Testis (tissue), 3 donors: ENCODE measurements around the gene KYAT1. TPM values are rescaled to one million over a fixed set of nuclear protein-coding genes. Genes with fewer than 3 reads are reported as not detected.
A peak's percentile ranks its signal among the peaks of the same experiment; 100 is the strongest.

Source experiments
- DNase-seq: peaks from one replicate; pipeline ENCODE4 v3.0.0-alpha.2; 2019
- H3K27ac ChIP-seq, 2 donors: fragments of 200-600 bp; sonication (generic); one replicate each; pipeline ENCODE4 v1.5.1; 2019
- H3K27me3 ChIP-seq: fragments of 200-600 bp; sonication (generic); one replicate; pipeline ENCODE4 v1.5.1; 2019
- H3K36me3 ChIP-seq: fragments of 200-600 bp; sonication (generic); one replicate; pipeline ENCODE4 v1.5.1; 2017; ENCODE audit warnings: low read depth; ENCODE audit errors: missing control alignments
- H3K4me1 ChIP-seq: fragments of 200-600 bp; sonication (generic); one replicate; pipeline ENCODE4 v1.5.1; 2019
- H3K4me3 ChIP-seq, 2 donors: fragments of 200-600 bp; sonication (generic); one replicate each; pipeline ENCODE4 v1.5.1; 2017 to 2019
- H3K9me3 ChIP-seq: fragments of 200-600 bp; sonication (generic); one replicate; pipeline ENCODE4 v1.5.1; 2017
- POLR2A ChIP-seq: fragments of 450-650 bp; IDR thresholded peaks from one replicate; pipeline ENCODE4 v1.6.1; 2017; ENCODE audit warnings: antibody characterized with exemption, mild to moderate bottlenecking, moderate library complexity
- WGBS, 2 donors: methylation state at CpG; one replicate each; pipeline ENCODE4 v1.1.5; 2018; 5-methylcytosine and 5-hydroxymethylcytosine counted together
- intact Hi-C: fragments of 100-400 bp; cut with DNase I; formaldehyde crosslinking; loops from one replicate; pipeline ENCODE4 v1.15.1; 2023; ENCODE audit warnings: low total_unique reads
- polyA plus RNA-seq: library from polyadenylated mRNA; stranded (reverse); fragments of 350-450 nt; fragmentation: Illumina TruSeq; extraction: RNeasy Lipid Tissue Mini Kit (QIAGEN cat#74804); gene quantifications from one replicate; pipeline ENCODE4 v1.2.3, GENCODE V29; 2014; ENCODE audit warnings: low read depth, low replicate concordance; ENCODE audit not compliant: insufficient read depth
- total RNA-seq, 2 donors: library from RNA; depleted of rRNA; stranded (reverse); fragments of >200 nt; gene quantifications; one replicate each; pipeline ENCODE4 v1.2.3, GENCODE V29; 2016
- TF ChIP-seq, protein P1 (sequence below), 3 experiments: fragments of 450-650 bp in 2 of 3; fragments of 200-600 bp in 1 of 3; sonication (generic) in 1 of 3; IDR thresholded peaks; one replicate each; pipeline ENCODE4 v1.5.1; 2016 to 2019; ENCODE audit warnings: antibody characterized with exemption in 3 of 3, mild to moderate bottlenecking in 2 of 3, moderate library complexity in 1 of 3

Gene KYAT1
- total and polyA plus RNA-seq, 3 donors from 2014 or later, result 11.6 to 18.0 (median 14.0) TPM

DNA sequence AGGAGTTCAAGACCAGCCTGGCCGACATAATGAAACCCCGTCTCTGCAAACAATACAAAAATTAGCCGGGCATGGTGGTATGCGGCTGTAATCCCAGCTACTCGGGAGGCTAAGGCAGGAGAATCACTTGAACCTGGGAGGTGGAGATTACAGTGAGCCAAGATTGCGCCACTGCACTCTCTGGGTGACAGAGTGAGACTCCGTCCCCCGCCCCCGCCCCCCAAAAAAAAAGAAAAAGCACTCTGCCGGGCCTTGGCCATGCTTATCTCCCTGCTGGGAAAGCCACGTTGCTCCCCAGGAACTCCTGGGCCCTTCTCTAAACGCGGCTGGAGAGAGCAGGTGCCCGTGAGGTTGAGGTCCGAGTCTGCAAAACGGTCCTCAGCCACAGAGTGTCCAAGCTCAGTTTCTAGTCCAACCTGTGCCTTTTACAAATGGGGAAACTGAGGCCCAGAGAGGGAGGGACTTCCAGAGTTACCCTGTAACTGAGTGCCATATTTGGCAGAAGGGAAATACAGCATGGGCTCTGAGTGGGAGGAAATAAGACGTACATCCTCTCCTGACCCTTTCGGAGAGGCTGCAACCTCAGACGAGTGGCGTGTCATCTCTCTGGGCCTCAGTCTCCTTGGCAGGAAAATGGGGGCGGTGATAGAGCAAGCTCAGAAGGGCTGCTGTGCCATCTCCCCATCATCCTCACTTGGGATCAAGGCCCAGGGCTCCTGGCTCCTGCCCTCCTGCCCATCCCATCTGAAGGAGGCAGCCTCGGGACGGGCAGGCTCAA, 32.4 kb upstream of the KYAT1 start:
- 63 to 70% methylated on average over 19 to 22 of the region's 23 CpGs for WGBS, 2 donors
- Histone ChIP-seq H3K9me3 (no peaks in the 10 kb centered on the region), H3K4me3 (no peak overlapping the region), H3K27ac (peak overlapping the region; percentile 68 to 94), H3K27me3 (no peaks in the 10 kb centered on the region), H3K36me3 (no peaks in the 10 kb centered on the region), H3K4me1 (peaks cover 72% of the 10 kb centered on the region)
- intact Hi-C loops, result no loop called here
- no peak for TF ChIP-seq POLR2A
- TF ChIP-seq, protein P1, sequence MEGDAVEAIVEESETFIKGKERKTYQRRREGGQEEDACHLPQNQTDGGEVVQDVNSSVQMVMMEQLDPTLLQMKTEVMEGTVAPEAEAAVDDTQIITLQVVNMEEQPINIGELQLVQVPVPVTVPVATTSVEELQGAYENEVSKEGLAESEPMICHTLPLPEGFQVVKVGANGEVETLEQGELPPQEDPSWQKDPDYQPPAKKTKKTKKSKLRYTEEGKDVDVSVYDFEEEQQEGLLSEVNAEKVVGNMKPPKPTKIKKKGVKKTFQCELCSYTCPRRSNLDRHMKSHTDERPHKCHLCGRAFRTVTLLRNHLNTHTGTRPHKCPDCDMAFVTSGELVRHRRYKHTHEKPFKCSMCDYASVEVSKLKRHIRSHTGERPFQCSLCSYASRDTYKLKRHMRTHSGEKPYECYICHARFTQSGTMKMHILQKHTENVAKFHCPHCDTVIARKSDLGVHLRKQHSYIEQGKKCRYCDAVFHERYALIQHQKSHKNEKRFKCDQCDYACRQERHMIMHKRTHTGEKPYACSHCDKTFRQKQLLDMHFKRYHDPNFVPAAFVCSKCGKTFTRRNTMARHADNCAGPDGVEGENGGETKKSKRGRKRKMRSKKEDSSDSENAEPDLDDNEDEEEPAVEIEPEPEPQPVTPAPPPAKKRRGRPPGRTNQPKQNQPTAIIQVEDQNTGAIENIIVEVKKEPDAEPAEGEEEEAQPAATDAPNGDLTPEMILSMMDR (IDR thresholded peaks at IDR 0.05), result no peak
- no peak for DNase-seq

DNA sequence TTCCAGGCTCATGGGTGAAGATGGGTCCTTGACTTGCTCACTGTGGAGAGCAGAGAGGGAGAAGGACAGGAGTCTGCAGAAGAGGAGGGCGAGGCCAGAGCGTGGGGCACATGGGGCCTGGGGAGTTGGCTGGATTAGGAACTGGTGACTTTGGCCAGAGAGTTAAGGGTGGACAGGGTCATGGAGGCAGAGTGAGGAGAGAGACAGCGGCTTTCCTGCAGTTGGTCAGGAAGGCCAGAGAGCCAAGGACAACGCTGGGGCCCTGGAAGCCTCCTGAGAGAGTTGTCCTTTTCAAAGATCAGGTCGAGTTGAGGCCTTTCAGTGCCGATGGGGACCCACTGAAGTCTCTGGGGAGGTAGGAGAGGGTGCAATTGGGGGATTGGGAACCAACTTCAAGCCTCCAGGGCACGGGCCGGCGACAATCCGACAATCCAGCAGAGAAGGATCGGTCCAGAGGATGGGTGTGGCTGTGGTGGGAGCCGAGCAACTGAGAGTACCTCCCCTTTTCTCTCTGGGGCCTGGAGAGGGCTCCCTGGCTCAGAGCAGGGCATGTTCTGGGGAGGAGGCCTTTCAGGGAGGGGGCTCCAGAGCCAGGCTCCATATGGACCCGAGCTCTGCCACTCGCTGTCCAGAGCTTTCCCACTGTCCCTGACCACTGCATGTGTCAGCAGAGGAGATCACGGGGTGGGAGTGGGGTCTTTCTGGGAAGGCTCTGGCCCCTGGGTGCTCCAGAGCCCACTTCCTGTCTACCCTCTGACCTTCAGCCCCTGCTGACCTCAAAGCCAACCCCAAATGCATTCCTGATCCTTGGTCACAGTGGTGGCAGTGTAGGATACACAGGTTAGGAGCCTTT, 31.5 kb upstream of the KYAT1 start:
- H3K9me3 ChIP-seq, result no peaks in the 10 kb centered on the region
- WGBS, 2 donors, result 49 to 60% methylated on average over 14 of the region's 15 CpGs
- no peaks in the 10 kb centered on the region for H3K27me3 ChIP-seq
- intact Hi-C loops, result no loop called here
- TF ChIP-seq, protein P1 (IDR thresholded peaks at IDR 0.05), result no peak
- no peak for TF ChIP-seq POLR2A
- no peak overlapping the region for H3K4me3 ChIP-seq
- no peaks in the 10 kb centered on the region for H3K36me3 ChIP-seq
- H3K4me1 ChIP-seq, result peaks cover 76% of the 10 kb centered on the region
- peak overlapping the region; percentile 68 to 94 for H3K27ac ChIP-seq
- DNase-seq, result no peak

DNA sequence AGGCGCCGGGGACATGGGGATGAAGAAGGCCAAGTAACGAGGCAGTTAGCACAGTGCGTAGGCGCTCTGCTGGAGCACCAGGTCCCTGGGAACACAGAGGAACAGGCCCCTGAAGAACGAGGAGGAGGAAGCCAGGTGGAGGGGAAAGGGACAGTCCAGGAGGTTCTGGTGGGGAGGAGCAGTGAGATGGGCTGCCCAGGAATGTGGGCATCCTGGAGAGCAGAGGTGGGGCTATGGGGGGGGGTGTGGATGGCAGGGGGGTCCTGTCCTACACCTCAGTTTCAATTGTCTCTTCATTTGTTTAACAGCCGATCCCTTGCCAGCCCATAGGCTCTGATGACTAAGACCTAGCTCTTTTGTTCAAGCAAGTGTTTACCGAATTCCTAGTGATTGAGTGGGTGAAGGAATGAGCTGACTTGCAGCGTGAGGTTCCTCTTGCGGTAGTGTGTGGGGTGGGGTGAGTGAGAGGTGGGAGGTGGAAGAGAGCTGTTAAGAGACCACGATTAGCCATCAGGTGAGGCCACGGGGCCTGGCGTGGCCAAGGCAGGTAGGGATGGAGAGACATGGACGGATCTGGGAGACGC, 30.6 kb upstream of the KYAT1 start:
- H3K27ac ChIP-seq, result peak overlapping the region; percentile 68 to 94
- H3K27me3 ChIP-seq, result no peaks in the 10 kb centered on the region
- H3K4me3 ChIP-seq, result no peak overlapping the region
- no peak for TF ChIP-seq POLR2A
- TF ChIP-seq, protein P1 (IDR thresholded peaks at IDR 0.05), result no peak
- intact Hi-C loops, result no loop called here
- no peaks in the 10 kb centered on the region for H3K9me3 ChIP-seq
- no peaks in the 10 kb centered on the region for H3K36me3 ChIP-seq
- no peak for DNase-seq
- H3K4me1 ChIP-seq, result peaks cover 78% of the 10 kb centered on the region
- 69% methylated on average over 15 of the region's 15 CpGs for WGBS, 2 donors

DNA sequence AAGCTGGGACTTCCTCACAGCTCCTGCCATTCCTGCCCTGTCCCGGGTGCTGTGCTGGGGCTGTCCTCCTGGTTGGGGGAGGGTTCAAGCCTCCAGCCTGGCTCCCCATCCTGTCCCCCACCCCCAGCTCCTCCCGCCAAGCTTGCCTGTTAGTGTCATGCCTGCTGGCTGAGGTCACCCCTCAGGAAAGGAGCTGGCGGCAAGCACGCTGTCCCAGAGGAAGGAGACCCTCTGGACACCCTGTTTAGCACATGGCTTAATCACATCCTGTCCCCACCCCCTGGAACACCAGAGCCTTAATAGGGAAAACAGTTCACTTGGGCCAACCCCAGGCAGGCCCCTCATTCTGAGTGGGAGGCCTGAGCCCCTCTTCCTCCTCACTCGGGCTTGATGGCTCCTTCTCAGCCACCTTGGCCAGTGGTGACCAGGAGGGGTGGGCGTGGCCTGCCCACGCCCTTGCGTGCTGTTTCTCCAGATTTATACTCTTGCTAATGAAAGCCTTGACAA, 29.8 kb upstream of the KYAT1 start:
- WGBS, 2 donors, result 41 to 57% methylated on average over 4 to 8 of the region's 8 CpGs
- Histone ChIP-seq H3K4me3 (no peak overlapping the region), H3K36me3 (no peaks in the 10 kb centered on the region), H3K27ac (peak overlapping the region; percentile 68 to 94), H3K4me1 (peaks cover 81% of the 10 kb centered on the region), H3K27me3 (no peaks in the 10 kb centered on the region), H3K9me3 (no peaks in the 10 kb centered on the region)
- intact Hi-C loops, result no loop called here
- TF ChIP-seq, protein P1 (IDR thresholded peaks at IDR 0.05), result no peak
- no peak for TF ChIP-seq POLR2A
- no peak for DNase-seq
